Colonic mucosa (tissue), 4 donors: ENCODE data around the gene TES. TPM values are rescaled to one million over a fixed set of nuclear protein-coding genes. Genes with fewer than 3 reads are reported as not detected.

Experiments used
- DNase-seq: peaks from one replicate; pipeline ENCODE4 v3.0.0-alpha.2; 2020
- H3K27ac ChIP-seq: fragments of 200-600 bp; one replicate; pipeline ENCODE4 v1.8.0; 2021
- H3K27me3 ChIP-seq: fragments of 200-600 bp; one replicate; pipeline ENCODE4 v1.8.0; 2021
- H3K36me3 ChIP-seq: fragments of 200-600 bp; one replicate; pipeline ENCODE4 v1.8.0; 2021
- H3K4me1 ChIP-seq: fragments of 200-600 bp; one replicate; pipeline ENCODE4 v1.8.0; 2021; ENCODE audit warnings: mild to moderate bottlenecking
- H3K4me3 ChIP-seq: fragments of 200-600 bp; one replicate; pipeline ENCODE4 v1.8.0; 2021
- H3K9ac ChIP-seq, 2 donors: one replicate each; pipeline ENCODE4 v1.7.0; 2013; ENCODE audit warnings: control low read depth in 2 of 2, low read depth in 2 of 2, low read length in 2 of 2
- H3K9me3 ChIP-seq: fragments of 200-600 bp; one replicate; pipeline ENCODE4 v1.8.0; 2021
- intact Hi-C: fragments of 100-400 bp; cut with DNase I; formaldehyde crosslinking; loops from one replicate; pipeline ENCODE4 v1.14.1; 2022
- total RNA-seq, 2 donors: library from RNA; stranded (reverse); fragmentation: NEBNext Ultra II Directional in 1 of 2; extraction: Animal tissue kit (Norgen Biotek cat#: 25700) in 1 of 2; gene quantifications; one replicate each; pipeline ENCODE4 v1.2.1, GENCODE V29; 2021
- TF ChIP-seq, protein P1 (sequence below): fragments of 200-600 bp; IDR thresholded peaks from one replicate; pipeline ENCODE4 v1.8.0; 2022; ENCODE audit warnings: antibody characterized with exemption, mild to moderate bottlenecking
- donor health status: healthy.
- donor health status: DM: no; HTN: no; CAD: no.
- donor health status: DM: no; HTN: no; CAD: no.

TES gene
- total RNA-seq, 2 donors from 2014 or later: 75.1 to 142 TPM

DNA sequence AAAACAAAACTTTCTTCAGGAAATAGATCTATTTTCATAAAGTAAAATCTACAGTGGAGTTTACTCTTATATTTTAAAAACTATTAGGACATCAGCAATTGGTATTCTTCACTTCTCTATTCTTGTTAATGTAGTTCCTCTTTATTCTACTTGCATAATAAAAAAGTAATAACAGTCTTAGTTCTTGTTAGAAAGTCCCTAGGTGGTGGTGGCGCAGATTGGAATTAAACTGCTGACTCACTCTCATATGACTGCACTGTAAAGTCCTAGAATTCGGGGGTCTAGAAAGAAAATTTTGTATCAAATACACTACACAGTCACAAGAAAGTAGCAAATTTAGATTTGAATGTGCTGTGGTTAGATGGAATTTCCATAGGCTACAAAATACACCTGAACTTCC lies 44.6 kb upstream of the TES start:
- Histone ChIP-seq H3K4me3 (no peak overlapping the region), H3K27me3 (no peaks in the 10 kb centered on the region), H3K36me3 (no peaks in the 10 kb centered on the region), H3K9ac (no peak overlapping the region), H3K9me3 (no peaks in the 10 kb centered on the region), H3K4me1 (no peaks in the 10 kb centered on the region), H3K27ac (no peak overlapping the region)
- TF ChIP-seq, protein P1, sequence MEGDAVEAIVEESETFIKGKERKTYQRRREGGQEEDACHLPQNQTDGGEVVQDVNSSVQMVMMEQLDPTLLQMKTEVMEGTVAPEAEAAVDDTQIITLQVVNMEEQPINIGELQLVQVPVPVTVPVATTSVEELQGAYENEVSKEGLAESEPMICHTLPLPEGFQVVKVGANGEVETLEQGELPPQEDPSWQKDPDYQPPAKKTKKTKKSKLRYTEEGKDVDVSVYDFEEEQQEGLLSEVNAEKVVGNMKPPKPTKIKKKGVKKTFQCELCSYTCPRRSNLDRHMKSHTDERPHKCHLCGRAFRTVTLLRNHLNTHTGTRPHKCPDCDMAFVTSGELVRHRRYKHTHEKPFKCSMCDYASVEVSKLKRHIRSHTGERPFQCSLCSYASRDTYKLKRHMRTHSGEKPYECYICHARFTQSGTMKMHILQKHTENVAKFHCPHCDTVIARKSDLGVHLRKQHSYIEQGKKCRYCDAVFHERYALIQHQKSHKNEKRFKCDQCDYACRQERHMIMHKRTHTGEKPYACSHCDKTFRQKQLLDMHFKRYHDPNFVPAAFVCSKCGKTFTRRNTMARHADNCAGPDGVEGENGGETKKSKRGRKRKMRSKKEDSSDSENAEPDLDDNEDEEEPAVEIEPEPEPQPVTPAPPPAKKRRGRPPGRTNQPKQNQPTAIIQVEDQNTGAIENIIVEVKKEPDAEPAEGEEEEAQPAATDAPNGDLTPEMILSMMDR: no peak
- intact Hi-C loops: no loop called here
- no peak for DNase-seq

DNA sequence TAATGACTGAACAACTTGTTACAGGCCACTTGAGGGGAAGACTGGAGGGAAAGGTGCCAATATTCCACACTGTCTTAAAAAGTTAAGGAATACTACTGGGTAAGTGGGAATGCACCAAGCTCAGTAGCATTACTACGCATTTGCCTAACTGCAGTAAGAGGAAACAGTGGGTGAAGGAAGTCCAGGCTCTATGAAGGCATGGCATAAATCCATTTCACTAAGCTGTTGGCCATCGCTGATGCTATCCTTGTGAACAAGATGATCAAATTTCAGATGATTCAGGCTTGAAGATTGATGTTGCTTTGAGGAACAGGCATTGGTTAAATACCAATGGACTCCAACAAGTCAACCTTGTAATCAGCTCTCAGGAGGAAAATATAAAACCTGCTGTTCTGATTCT lies 44.2 kb upstream of the TES start:
- intact Hi-C loops: no loop called here
- TF ChIP-seq, protein P1: no peak
- no peaks in the 10 kb centered on the region for H3K9me3 ChIP-seq
- H3K27ac ChIP-seq: no peak overlapping the region
- H3K36me3 ChIP-seq: no peaks in the 10 kb centered on the region
- H3K4me3 ChIP-seq: no peak overlapping the region
- no peaks in the 10 kb centered on the region for H3K27me3 ChIP-seq
- DNase-seq: no peak
- H3K4me1 ChIP-seq: no peaks in the 10 kb centered on the region
- H3K9ac ChIP-seq: no peak overlapping the region

DNA sequence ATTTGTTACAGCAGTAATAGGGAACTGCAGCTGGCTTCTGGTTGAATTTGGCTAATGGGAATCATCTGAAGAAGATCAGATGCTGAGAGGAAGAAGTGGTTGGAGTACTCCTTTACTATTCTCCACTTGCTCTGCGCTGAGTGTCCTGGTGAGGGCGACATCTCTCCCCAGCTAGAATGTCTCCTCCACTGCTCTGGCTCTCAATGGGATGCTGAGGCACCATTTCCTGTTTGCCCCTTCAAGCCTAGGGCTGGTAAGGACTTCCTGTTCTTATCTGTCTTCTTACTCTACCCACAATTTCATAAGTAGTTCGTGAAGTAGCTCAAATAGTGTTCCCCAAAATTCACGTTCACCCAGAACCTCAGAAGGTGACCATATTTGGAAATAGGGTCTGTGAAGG lies 43.2 kb upstream of the TES start:
- Histone ChIP-seq H3K4me3 (no peak overlapping the region), H3K9me3 (no peaks in the 10 kb centered on the region), H3K36me3 (no peaks in the 10 kb centered on the region), H3K9ac (no peak overlapping the region), H3K4me1 (no peaks in the 10 kb centered on the region), H3K27me3 (no peaks in the 10 kb centered on the region), H3K27ac (no peak overlapping the region)
- no peak for DNase-seq
- TF ChIP-seq, protein P1: no peak
- intact Hi-C loops: no loop called here

DNA sequence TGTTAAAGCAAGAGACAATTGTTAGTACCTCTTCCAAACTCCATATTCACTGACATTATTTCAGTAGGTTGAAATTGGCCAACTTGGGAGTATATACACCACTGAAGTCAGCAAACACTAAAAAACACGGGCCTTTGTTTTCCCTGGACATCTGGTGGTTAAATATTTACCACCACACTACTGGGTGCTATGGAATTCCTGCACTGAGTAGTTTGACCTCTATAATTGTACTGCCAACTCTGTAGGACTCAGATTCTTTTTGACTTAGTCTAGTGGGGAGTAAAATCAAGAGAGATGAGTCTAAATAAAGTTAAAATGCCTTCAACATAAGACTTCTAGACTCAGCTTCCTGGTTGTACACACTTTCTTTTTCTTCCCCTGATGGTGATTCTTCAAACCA lies 41.3 kb upstream of the TES start:
- no peak overlapping the region for H3K27ac ChIP-seq
- no peak for DNase-seq
- no peak overlapping the region for H3K4me3 ChIP-seq
- no peaks in the 10 kb centered on the region for H3K27me3 ChIP-seq
- H3K4me1 ChIP-seq: no peaks in the 10 kb centered on the region
- TF ChIP-seq, protein P1: no peak
- H3K36me3 ChIP-seq: no peaks in the 10 kb centered on the region
- no peak overlapping the region for H3K9ac ChIP-seq
- intact Hi-C loops: no loop called here
- no peaks in the 10 kb centered on the region for H3K9me3 ChIP-seq

DNA sequence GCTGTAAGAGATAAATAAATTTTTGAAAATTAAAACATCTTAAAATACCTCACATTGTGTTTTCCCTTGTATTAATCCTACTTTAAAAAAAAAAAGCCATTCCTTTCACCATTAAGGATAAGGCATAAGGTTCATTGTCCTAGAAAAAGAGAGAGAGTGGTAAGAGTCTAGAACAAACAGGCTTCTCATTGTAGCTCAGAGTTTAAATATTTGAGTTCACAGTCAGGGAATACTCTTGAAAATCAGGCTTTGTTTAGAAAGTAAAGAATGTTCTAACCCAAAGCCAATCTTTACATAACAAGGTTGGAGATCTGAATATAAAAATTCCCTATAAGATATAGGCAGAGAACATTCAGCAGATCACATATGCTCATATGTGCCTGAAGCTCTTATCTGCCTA lies 40.2 kb upstream of the TES start:
- TF ChIP-seq, protein P1: no peak

More for the DNA sequence above, 40.2 kb upstream of the TES start:
- no peaks in the 10 kb centered on the region for H3K27me3 ChIP-seq
- no peaks in the 10 kb centered on the region for H3K36me3 ChIP-seq
- H3K27ac ChIP-seq: no peak overlapping the region
- no peaks in the 10 kb centered on the region for H3K9me3 ChIP-seq
- no peak overlapping the region for H3K9ac ChIP-seq
- DNase-seq: no peak
- no peak overlapping the region for H3K4me3 ChIP-seq
- intact Hi-C loops: loop anchor here (10.0 kb wide), 2 partner anchors 645 to 955 kb away; no protein-coding TSS in a partner anchor
- H3K4me1 ChIP-seq: no peaks in the 10 kb centered on the region
